Bronchial epithelial cell (primary cell): ENCODE results near the gene SELENON. TPM values are rescaled to one million over a fixed set of nuclear protein-coding genes. Genes with fewer than 3 reads are reported as not detected.

Source experiments
- DNase-seq: peaks from one replicate; pipeline ENCODE4 v3.0.0-alpha.2; 2010; ENCODE audit warnings: low read depth
- FAIRE-seq: peaks from 2 replicates; lab custom pipeline; 2011; peaks lifted over from hg19 to GRCh38; lab: Jason Lieb, UNC
- H3K27me3 ChIP-seq: 2 replicates; pipeline ENCODE4 v1.5.1; 2011; ENCODE audit warnings: low read length; ENCODE audit not compliant: control insufficient read depth, insufficient read depth
- H3K36me3 ChIP-seq: 2 replicates; pipeline ENCODE4 v1.5.1; 2011; ENCODE audit warnings: low read length; ENCODE audit not compliant: control insufficient read depth, insufficient read depth
- H3K4me3 ChIP-seq: 2 replicates; pipeline ENCODE4 v1.5.1; 2011; ENCODE audit warnings: mild to moderate bottlenecking, low read depth, low read length, control low read depth
- CTCF ChIP-seq: IDR thresholded peaks from 2 replicates; pipeline ENCODE4 v1.5.1; 2011; ENCODE audit warnings: mild to moderate bottlenecking, moderate library complexity, low read length, control low read depth, inconsistent platforms; ENCODE audit not compliant: insufficient read depth, severe bottlenecking
- total RNA-seq: library from RNA; depleted of rRNA; stranded (reverse); fragments of >200 nt; gene quantifications from 2 replicates; pipeline ENCODE4 v1.2.1, GENCODE V29; 2014

SELENON gene
- total RNA-seq, 1 donor from 2014 or later = 3.4 TPM

DNA sequence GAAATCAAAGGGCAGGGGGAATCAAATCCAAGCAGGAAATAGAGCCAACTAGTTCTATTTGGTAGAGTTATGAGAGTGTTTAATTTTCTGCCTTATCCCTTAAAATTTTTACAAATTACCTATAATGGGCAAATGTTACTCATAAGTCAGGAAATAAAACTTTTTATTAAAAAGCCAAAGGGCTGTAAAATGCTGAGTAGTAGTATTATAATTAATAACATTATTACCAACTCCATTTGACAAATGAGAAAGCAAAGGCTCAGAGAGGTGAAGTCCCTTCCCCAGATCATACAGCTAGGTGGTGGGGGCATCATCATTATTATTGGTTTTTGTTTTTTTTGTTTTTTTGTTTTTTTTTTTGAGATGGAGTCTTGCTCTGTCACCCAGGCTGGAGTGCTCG is 3.4 kb downstream of the SELENON start:
- TF ChIP-seq CTCF = no peak
- FAIRE-seq = no peak
- no peaks in the 10 kb centered on the region for H3K27me3 ChIP-seq
- DNase-seq = no peak
- no peak overlapping the region for H3K4me3 ChIP-seq
- peaks cover 13% of the 10 kb centered on the region for H3K36me3 ChIP-seq

GRCh38 chr1:25804244-25804963 is 4.4 kb downstream of the SELENON start:
- Histone ChIP-seq H3K27me3 (no peaks in the 10 kb centered on the region), H3K4me3 (no peak overlapping the region), H3K36me3 (peaks cover 19% of the 10 kb centered on the region)
- peak; percentile 20 for DNase-seq
- no peak for FAIRE-seq
- TF ChIP-seq CTCF = no peak

DNA sequence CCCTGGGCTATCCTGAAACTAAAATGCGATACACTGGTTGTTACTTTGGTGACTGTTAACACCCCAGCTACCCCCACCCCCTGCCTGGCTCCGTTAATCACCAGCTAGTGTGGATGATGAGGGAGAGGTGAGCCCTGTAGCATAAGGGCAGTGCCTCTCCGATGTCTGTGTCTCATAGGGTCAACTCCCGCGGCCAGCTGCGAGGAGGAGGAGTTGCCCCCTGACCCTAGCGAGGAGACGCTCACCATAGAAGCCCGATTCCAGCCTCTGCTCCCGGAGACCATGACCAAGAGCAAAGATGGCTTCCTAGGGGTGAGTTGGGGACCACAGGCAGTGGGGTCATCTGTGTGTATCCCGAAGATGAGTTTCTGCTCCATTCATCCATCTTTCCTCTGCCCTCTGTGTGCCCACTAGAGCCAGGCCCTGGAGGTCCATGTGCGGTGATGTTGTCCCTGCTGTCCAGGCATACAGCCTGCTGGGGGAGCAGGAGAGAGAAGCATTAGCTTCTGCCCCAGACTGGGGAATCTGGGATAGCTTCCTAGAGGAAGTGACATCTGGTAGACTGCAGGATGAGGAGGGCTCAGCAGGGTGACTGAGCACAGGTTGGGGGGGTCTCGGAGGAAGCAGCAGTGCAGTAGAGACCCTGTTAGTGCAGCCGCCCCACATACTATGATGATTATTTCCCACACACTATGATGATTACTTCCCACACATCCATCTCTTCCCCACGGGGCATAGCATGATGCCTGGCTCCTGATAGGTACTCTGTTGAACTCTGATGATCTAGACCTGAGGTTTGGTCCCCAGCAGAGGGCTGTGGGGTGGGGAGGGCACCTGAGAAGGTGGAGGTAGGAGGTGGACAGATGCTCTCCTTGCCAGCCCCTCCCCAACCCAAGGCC is 5.2 kb downstream of the SELENON start:
- TF ChIP-seq CTCF = no peak
- DNase-seq = no peak
- no peak overlapping the region for H3K4me3 ChIP-seq
- FAIRE-seq = no peak
- no peaks in the 10 kb centered on the region for H3K27me3 ChIP-seq
- peaks cover 21% of the 10 kb centered on the region for H3K36me3 ChIP-seq

- no peak overlapping the region for H3K4me3 ChIP-seq
- no peak for TF ChIP-seq CTCF
- FAIRE-seq = no peak
- no peak for DNase-seq
- H3K36me3 ChIP-seq = peaks cover 22% of the 10 kb centered on the region
- no peaks in the 10 kb centered on the region for H3K27me3 ChIP-seq
Observed at GRCh38 chr1:25805863-25806225, 5.9 kb downstream of the SELENON start.

DNA sequence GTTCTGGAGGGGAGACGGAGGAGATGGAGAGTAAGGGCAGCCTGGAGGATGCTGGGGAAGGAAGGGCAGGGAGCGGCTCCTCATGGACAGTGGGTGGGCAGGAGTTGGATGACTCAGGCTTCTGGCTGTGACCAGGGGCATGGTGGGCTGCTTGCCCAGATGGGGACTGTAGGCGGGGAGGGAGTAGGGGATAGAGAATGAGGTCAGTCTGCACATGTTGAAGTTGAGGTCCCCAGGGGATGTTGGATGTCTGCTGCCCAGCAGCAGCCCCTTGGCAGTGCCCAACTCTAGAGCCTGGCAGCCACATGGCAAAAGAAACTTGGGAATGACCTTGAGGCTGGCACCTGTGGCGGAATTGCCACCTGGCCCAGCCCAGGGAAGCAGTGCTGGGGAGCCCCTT is 6.4 kb downstream of the SELENON start:
- no peak for TF ChIP-seq CTCF
- DNase-seq = no peak
- H3K27me3 ChIP-seq = no peaks in the 10 kb centered on the region
- no peak for FAIRE-seq
- H3K4me3 ChIP-seq = no peak overlapping the region
- H3K36me3 ChIP-seq = peaks cover 22% of the 10 kb centered on the region
